HepG2 (cell line): ENCODE data around the gene DOCK4. TPM values are rescaled to one million over a fixed set of nuclear protein-coding genes. Genes with fewer than 3 reads are reported as not detected.

Source experiments
- ATAC-seq: fragments of 200-7000 bp; cut with Tn5 transposase; 3 replicates; pipeline ENCODE4 v1.9.1; 2020; ENCODE audit warnings: mild to moderate bottlenecking, moderate library complexity
- BruUV-seq: library from RNA; stranded (reverse); fragments of 400-500 nt; replicated peaks from 2 replicates; lab custom pipeline; 2021; lab: Mats Ljungman, UMichigan
- CTCF ChIA-PET: fragments of 300-600 bp; formaldehyde crosslinking; extraction: SDS; loops from one replicate; lab custom pipeline; 2021; ENCODE audit warnings: low total read pairs, inconsistent platforms, low intra/inter-chr PET ratio; lab: Yijun Ruan, JAX
- POLR2A ChIA-PET: fragments of 350-600 bp; sonication (Branson Sonifier 250); formaldehyde crosslinking; loops from one replicate; lab custom pipeline; 2020; ENCODE audit warnings: antibody characterized with exemption, inconsistent platforms; lab: Yijun Ruan, JAX
- DNase-seq: peaks from one replicate; pipeline ENCODE4 v3.0.0-alpha.2; 2015; ENCODE audit warnings: low spot score
- FAIRE-seq: peaks from 3 replicates; lab custom pipeline; 2011; peaks lifted over from hg19 to GRCh38; lab: Jason Lieb, UNC
- H2AFZ ChIP-seq: one replicate; pipeline ENCODE4 v1.6.1; 2011; ENCODE audit warnings: low read length, inconsistent platforms
- H3K27ac ChIP-seq: fragments of 300-600 bp; 3 replicates; pipeline ENCODE4 v1.8.0; 2011; ENCODE audit warnings: mixed run types, mild to moderate bottlenecking, mixed read lengths, low read length, inconsistent platforms; ENCODE audit not compliant: insufficient read depth; ENCODE audit errors: extremely low read length
- H3K27me3 ChIP-seq, 2 experiments: fragments of 200-600 bp in 1 of 2; 2 replicates in 1 of 2; 3 replicates in 1 of 2; pipeline versions ENCODE4 v1.6.0 to v1.8.0; 2011; ENCODE audit warnings: low read length in 2 of 2, mild to moderate bottlenecking in 2 of 2, moderate library complexity in 2 of 2, inconsistent platforms in 1 of 2; ENCODE audit not compliant: insufficient read depth in 2 of 2, control insufficient read depth in 1 of 2
- H3K36me3 ChIP-seq, 2 experiments: fragments of 200-600 bp in 1 of 2; replicated peaks in 1 of 2; 2 replicates in 1 of 2; 3 replicates in 1 of 2; pipeline versions ENCODE4 v1.5.1 to v1.8.0; 2011; ENCODE audit warnings: low read length in 2 of 2, inconsistent platforms in 1 of 2; ENCODE audit not compliant: insufficient read depth in 2 of 2, control insufficient read depth in 1 of 2
- H3K4me1 ChIP-seq: 2 replicates; pipeline ENCODE4 v1.5.1; 2012; ENCODE audit warnings: low read length, inconsistent platforms; ENCODE audit not compliant: insufficient read depth
- H3K4me2 ChIP-seq: 2 replicates; pipeline ENCODE4 v1.6.0; 2011; ENCODE audit warnings: low read depth, low read length, inconsistent platforms
- H3K4me3 ChIP-seq, 3 experiments: fragments of 200-600 bp in 1 of 3; sonication (generic), shearing (Covaris generic) in 1 of 3; replicated peaks in 1 of 3; 2 replicates each; pipeline ENCODE4 v1.5.1; 2011 to 2016; ENCODE audit warnings: low read length in 3 of 3, inconsistent platforms in 2 of 3, low read depth in 2 of 3, mild to moderate bottlenecking in 2 of 3, control low read depth in 1 of 3, mixed read lengths in 1 of 3; ENCODE audit not compliant: insufficient read depth in 1 of 3
- H3K79me2 ChIP-seq: one replicate; pipeline ENCODE4 v1.6.1; 2011; ENCODE audit warnings: low read length, inconsistent platforms; ENCODE audit not compliant: insufficient read depth
- H3K9ac ChIP-seq: 2 replicates; pipeline ENCODE4 v1.6.0; 2011; ENCODE audit warnings: mild to moderate bottlenecking, low read depth, low read length, inconsistent platforms; ENCODE audit not compliant: insufficient read depth
- H3K9me3 ChIP-seq: 2 replicates; pipeline ENCODE4 v1.5.1; 2012; ENCODE audit warnings: mild to moderate bottlenecking, low read length
- H4K20me1 ChIP-seq: 2 replicates; pipeline ENCODE4 v1.6.0; 2011; ENCODE audit warnings: inconsistent platforms, mild to moderate bottlenecking, low read length, moderate library complexity; ENCODE audit not compliant: insufficient read depth
- BRCA1 ChIP-seq: sonication (generic); formaldehyde crosslinking; IDR thresholded peaks from 2 replicates; pipeline ENCODE4 v1.4.0; 2020; ENCODE audit warnings: missing genetic modification reagents
- CEBPZ ChIP-seq: IDR thresholded peaks from 2 replicates; pipeline ENCODE4 v1.6.1; 2012; ENCODE audit warnings: low read length, improper control_type of control experiment
- MED8 ChIP-seq: sonication (generic); formaldehyde crosslinking; IDR thresholded peaks from 2 replicates; pipeline ENCODE4 v1.8.1; 2023; ENCODE audit warnings: mild to moderate bottlenecking, missing genetic modification reagents; ENCODE audit not compliant: insufficient replicate concordance
- RORA ChIP-seq: sonication (generic); formaldehyde crosslinking; IDR thresholded peaks from 2 replicates; pipeline ENCODE4 v1.5.0; 2020; ENCODE audit warnings: mild to moderate bottlenecking, missing genetic modification reagents, moderate library complexity
- TBL1XR1 ChIP-seq: fragments of 150-350 bp; IDR thresholded peaks from 2 replicates; pipeline ENCODE4 v1.6.1; 2014; ENCODE audit warnings: borderline replicate concordance, low read length; ENCODE audit not compliant: partially characterized antibody
- THAP7 ChIP-seq: sonication (generic); formaldehyde crosslinking; IDR thresholded peaks from 2 replicates; pipeline ENCODE4 v1.8.1; 2023; ENCODE audit warnings: mild to moderate bottlenecking, missing genetic modification reagents
- ZBTB4 ChIP-seq: sonication (generic); formaldehyde crosslinking; IDR thresholded peaks from 2 replicates; pipeline ENCODE4 v1.4.0; 2020; ENCODE audit warnings: missing genetic modification reagents, mild to moderate bottlenecking, borderline replicate concordance
- ZMYM2 ChIP-seq: sonication (generic); formaldehyde crosslinking; IDR thresholded peaks from 2 replicates; pipeline ENCODE4 v1.8.0; 2022; ENCODE audit warnings: mild to moderate bottlenecking, missing genetic modification reagents
- ZNF550 ChIP-seq: sonication (generic); formaldehyde crosslinking; IDR thresholded peaks from 2 replicates; pipeline ENCODE4 v1.4.0; 2020; ENCODE audit warnings: mild to moderate bottlenecking, missing genetic modification reagents, borderline replicate concordance
- ZNF609 ChIP-seq: sonication (generic); formaldehyde crosslinking; IDR thresholded peaks from 2 replicates; pipeline ENCODE4 v1.4.0; 2020; ENCODE audit warnings: mild to moderate bottlenecking, missing genetic modification reagents, borderline replicate concordance
- WGBS: methylation state at CpG from one replicate; pipeline ENCODE4 v1.1.6; 2017; ENCODE audit warnings: low lambda C conversion rate; 5-methylcytosine and 5-hydroxymethylcytosine counted together
- in situ Hi-C: cut with HindIII; loops from 2 replicates; pipeline ENCODE4 v1.10.0; 2017; ENCODE audit warnings: low pct_unique_long_range_greater_than_20kb; ENCODE audit not compliant: extremely low pct_ligation_motif_present
- intact Hi-C: fragments of 100-400 bp; cut with micrococcal nuclease; formaldehyde crosslinking; loops from one replicate; pipeline ENCODE4 v1.10.0; 2022; ENCODE audit not compliant: unreplicated experiment
- polyA plus RNA-seq, 8 experiments: library from polyadenylated mRNA; depleted of rRNA in 3 of 8; stranded (reverse) in 7 of 8; unstranded in 1 of 8; fragments of >200 nt; fragmentation: Illumina TruSeq in 4 of 8; extraction: Trizol in 4 of 8; gene quantifications; 2 replicates each; pipeline versions ENCODE4 v1.2.1 to v1.2.3, GENCODE V29; 2011 to 2016; ENCODE audit warnings: low read depth in 4 of 8, missing spikeins in 1 of 8, mixed read lengths in 1 of 8; ENCODE audit not compliant: insufficient read depth in 1 of 8
- total RNA-seq, 5 experiments: library from RNA; depleted of rRNA; stranded (reverse); fragments of >200 nt; fragmentation: Illumina TruSeq; extraction: Trizol; gene quantifications; 2 replicates each; pipeline ENCODE4 v1.2.3, GENCODE V29; 2016; ENCODE audit warnings: low read depth in 1 of 5

DOCK4 gene
- total and polyA plus RNA-seq, 2 of the 13 experiments (the other 11 are each of a cell fraction or from before 2014, with no cell fraction given) = 13.5 to 17.4 TPM

GRCh38 chr7:112149734-112150133, 56.5 kb downstream of the DOCK4 start (continued):
- TF ChIP-seq ZBTB4 (no peak), MED8 (CRISPR knock-in tag) (no peak), BRCA1 (CRISPR knock-in tag) (no peak)

- POLR2A ChIA-PET = no interaction called here
- no peak overlapping the region for H2AFZ ChIP-seq
- in situ Hi-C loops (no loop called here), intact Hi-C loops (no loop called here)
- H3K9me3 ChIP-seq = no peaks in the 10 kb centered on the region
- H3K9ac ChIP-seq = no peak overlapping the region
- no peak overlapping the region for H3K4me2 ChIP-seq
- H3K36me3 ChIP-seq = no peaks in the 10 kb centered on the region
- H3K79me2 ChIP-seq = peaks cover 19% of the 10 kb centered on the region
- H3K27me3 ChIP-seq = no peaks in the 10 kb centered on the region
- BruUV-seq = no TSS peak
- no peaks in the 10 kb centered on the region for H3K4me1 ChIP-seq
- no peak for FAIRE-seq
- H3K27ac ChIP-seq = no peak overlapping the region
- 98% methylated on average over 2 of the region's 2 CpGs for WGBS
- ATAC-seq = no peak
- no peak for DNase-seq
- CTCF ChIA-PET = no interaction called here
- H3K4me3 ChIP-seq = no peak overlapping the region
- H4K20me1 ChIP-seq = peaks cover 4% of the 10 kb centered on the region
- no peak for TF ChIP-seq CEBPZ
- no peak for TF ChIP-seq THAP7
- no peak for TF ChIP-seq ZMYM2 (CRISPR knock-in tag)
- no peak for TF ChIP-seq ZNF550 (CRISPR knock-in tag)
- TF ChIP-seq RORA (CRISPR knock-in tag) = no peak
- no peak for TF ChIP-seq TBL1XR1
- no peak for TF ChIP-seq ZNF609 (CRISPR knock-in tag)
Measured at GRCh38 chr7:112147793-112148361, 58.3 kb downstream of the DOCK4 start.
